Muscle layer of colon (tissue), 2 donors: Measurements from ENCODE around the gene NTF4.
"Not testable (repeated sequence)": the region's sequence is repeated elsewhere in the genome, so short reads cannot be mapped to it uniquely, and the experiment has no call there.

Source experiments
- H3K27ac ChIP-seq: one replicate; pipeline ENCODE4 v1.7.0; 2013; ENCODE audit warnings: low read depth, mild to moderate bottlenecking, low read length, moderate library complexity
- H3K27me3 ChIP-seq, 2 donors: one replicate each; pipeline ENCODE4 v1.7.0; 2013; ENCODE audit warnings: low read length in 2 of 2, mild to moderate bottlenecking in 2 of 2; ENCODE audit not compliant: insufficient read depth in 2 of 2, control insufficient read depth in 1 of 2
- H3K36me3 ChIP-seq: one replicate; pipeline ENCODE4 v1.7.0; 2013; ENCODE audit warnings: mild to moderate bottlenecking, low read length; ENCODE audit not compliant: insufficient read depth
- H3K4me1 ChIP-seq: one replicate; pipeline ENCODE4 v1.7.0; 2013; ENCODE audit warnings: mild to moderate bottlenecking, low read length; ENCODE audit not compliant: insufficient read depth
- H3K4me3 ChIP-seq, 2 donors: one replicate each; pipeline ENCODE4 v1.7.0; 2013; ENCODE audit warnings: low read length in 2 of 2, low read depth in 1 of 2, mild to moderate bottlenecking in 1 of 2, moderate library complexity in 1 of 2
- H3K9ac ChIP-seq: one replicate; pipeline ENCODE4 v1.7.0; 2013; ENCODE audit warnings: low read length
- H3K9me3 ChIP-seq: one replicate; pipeline ENCODE4 v1.7.0; 2013; ENCODE audit warnings: mild to moderate bottlenecking, low read length
- donor health status: abdominal sarcoma.
- donor health status: Adenocarcinoma of cecum.

The NTF4 gene

DNA sequence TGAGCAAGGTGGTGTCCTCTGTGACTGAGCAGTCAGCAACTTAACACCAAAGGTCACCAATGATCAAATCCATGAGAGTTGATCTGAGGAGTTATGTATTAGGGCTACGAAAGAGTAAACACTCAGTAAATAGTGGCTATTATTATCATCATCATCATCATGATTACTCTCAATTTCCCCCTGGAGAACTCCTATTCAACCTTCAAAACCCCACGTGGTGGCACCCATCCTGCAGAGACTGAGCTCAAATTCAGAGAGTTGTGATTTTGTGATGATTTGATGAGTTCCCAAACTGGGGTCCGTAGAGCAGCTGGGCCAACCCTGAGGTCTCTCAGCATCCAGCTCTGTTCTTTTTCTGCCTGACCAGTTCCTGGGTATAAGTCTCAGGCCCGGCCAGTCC lies 14.8 kb downstream of the NTF4 start:
- not testable (repeated sequence) for H3K9me3 ChIP-seq, H3K27me3 ChIP-seq, H3K9ac ChIP-seq, H3K36me3 ChIP-seq, H3K27ac ChIP-seq, H3K4me1 ChIP-seq, H3K4me3 ChIP-seq

GRCh38 chr19:49049011-49049410 lies 15.6 kb downstream of the NTF4 start, which contains the start of gene CGB8:
Gene CGB8, minus strand, starts transcription at chr19:49049111. Its CDS starts 372 bp downstream, at chr19:49048739.
- not testable (repeated sequence) for H3K27ac ChIP-seq, H3K4me3 ChIP-seq, H3K27me3 ChIP-seq, H3K36me3 ChIP-seq, H3K4me1 ChIP-seq, H3K9me3 ChIP-seq, H3K9ac ChIP-seq

DNA sequence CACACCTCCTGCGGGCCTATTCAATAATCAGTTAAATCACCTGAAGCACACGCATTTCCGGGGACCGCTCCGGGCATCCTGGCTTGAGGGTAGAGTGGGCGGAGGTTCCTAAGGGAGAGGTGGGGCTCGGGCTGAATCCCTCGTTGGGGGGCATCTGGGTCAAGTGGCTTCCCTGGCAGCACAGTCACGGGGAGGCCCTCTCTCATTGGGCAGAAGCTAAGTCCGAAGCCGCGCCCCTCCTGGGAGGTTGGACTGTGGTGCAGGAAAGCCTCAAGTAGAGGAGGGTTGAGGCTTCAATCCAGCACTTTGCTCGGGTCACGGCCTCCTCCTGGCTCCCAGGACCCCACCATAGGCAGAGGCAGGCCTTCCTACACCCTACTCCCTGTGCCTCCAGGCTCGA lies 21.1 kb downstream of the NTF4 start, which contains the start of gene CGB5:
TSS of gene CGB5 (plus strand) at position 301 of the 400 bp plus-strand sequence. CDS start 362 bp downstream, outside the sequence.
- not testable (repeated sequence) for H3K4me3 ChIP-seq, H3K27me3 ChIP-seq, H3K36me3 ChIP-seq, H3K9ac ChIP-seq, H3K9me3 ChIP-seq, H3K4me1 ChIP-seq, H3K27ac ChIP-seq

GRCh38 chr19:49042666-49043065 lies 22.0 kb downstream of the NTF4 start:
- H3K27me3 ChIP-seq, H3K9ac ChIP-seq, H3K9me3 ChIP-seq, H3K27ac ChIP-seq, H3K36me3 ChIP-seq, H3K4me1 ChIP-seq, H3K4me3 ChIP-seq: not testable (repeated sequence)

- no peak overlapping the region for H3K4me3 ChIP-seq
- H3K4me1 ChIP-seq, result no peaks in the 10 kb centered on the region
- no peaks in the 10 kb centered on the region for H3K27me3 ChIP-seq
- H3K36me3 ChIP-seq, result no peaks in the 10 kb centered on the region
- no peak overlapping the region for H3K9ac ChIP-seq
- no peaks in the 10 kb centered on the region for H3K9me3 ChIP-seq
- no peak overlapping the region for H3K27ac ChIP-seq
Observed at GRCh38 chr19:49042177-49042576, 22.4 kb downstream of the NTF4 start.

- not testable (repeated sequence) for H3K36me3 ChIP-seq, H3K27me3 ChIP-seq, H3K4me1 ChIP-seq, H3K9ac ChIP-seq, H3K4me3 ChIP-seq, H3K27ac ChIP-seq, H3K9me3 ChIP-seq
Observed at GRCh38 chr19:49039736-49040135, 24.9 kb downstream of the NTF4 start.

DNA sequence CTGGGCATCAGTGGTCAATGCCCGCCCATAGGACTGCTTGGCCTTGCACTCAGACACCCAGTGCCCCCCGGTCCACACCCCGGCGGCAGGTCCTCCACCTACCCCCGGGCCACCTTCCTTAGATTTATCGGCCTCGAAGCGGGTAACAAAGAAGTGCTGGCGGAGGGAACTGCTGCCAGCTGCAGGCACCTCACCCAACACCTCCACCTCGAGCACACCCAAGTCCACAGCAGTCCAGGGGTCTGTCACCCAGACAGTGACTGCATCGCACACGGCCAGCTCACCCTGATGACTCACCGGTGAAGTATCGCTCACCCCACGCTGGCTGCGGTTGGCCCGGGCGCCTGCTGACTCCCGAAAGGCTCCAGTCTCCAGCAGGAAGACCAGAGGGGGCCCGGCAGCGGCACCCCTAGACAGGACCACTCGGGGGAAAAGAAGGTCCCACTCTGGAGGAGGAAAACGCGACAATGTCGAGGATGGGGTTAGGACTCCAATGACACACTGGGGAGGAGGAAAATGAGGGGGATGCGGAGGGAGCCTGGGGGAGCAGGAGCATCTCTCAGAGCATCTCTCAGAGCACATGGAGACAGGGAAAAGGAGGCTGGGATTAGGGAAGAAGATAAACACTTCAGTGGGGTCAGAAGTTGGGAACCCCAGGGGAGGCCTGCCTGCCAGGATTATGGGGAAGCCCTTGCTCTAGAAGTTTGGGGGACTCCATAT lies 25.9 kb downstream of the NTF4 start:
- H3K4me3 ChIP-seq, H3K9me3 ChIP-seq, H3K9ac ChIP-seq, H3K27me3 ChIP-seq, H3K36me3 ChIP-seq, H3K4me1 ChIP-seq, H3K27ac ChIP-seq: not testable (repeated sequence)

DNA sequence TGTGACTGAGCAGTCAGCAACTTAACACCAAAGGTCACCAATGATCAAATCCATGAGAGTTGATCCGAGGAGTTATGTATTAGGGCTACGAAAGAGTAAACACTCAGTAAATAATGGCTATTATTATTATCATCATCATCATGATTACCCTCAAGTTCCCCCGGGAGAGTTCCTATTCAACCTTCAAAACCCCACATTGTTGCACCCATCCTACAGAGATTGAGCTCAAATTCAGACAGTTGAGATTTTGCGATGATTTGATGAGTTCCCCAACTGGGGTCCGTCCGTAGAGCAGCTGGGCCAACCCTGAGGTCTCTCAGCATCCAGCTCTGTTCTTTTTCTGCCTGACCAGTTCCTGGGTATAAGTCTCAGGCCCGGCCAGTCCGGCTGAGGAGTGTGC lies 26.5 kb downstream of the NTF4 start:
- H3K27ac ChIP-seq, H3K36me3 ChIP-seq, H3K4me1 ChIP-seq, H3K4me3 ChIP-seq, H3K9ac ChIP-seq, H3K9me3 ChIP-seq, H3K27me3 ChIP-seq: not testable (repeated sequence)

- H3K36me3 ChIP-seq, H3K27ac ChIP-seq, H3K9me3 ChIP-seq, H3K9ac ChIP-seq, H3K4me3 ChIP-seq, H3K27me3 ChIP-seq, H3K4me1 ChIP-seq: not testable (repeated sequence)
Observed at GRCh38 chr19:49036815-49037214, 27.8 kb downstream of the NTF4 start, which contains the start of gene CGB1. Gene CGB1, minus strand, starts transcription at chr19:49036895. Its CDS starts 184 bp downstream, at chr19:49036711.

DNA sequence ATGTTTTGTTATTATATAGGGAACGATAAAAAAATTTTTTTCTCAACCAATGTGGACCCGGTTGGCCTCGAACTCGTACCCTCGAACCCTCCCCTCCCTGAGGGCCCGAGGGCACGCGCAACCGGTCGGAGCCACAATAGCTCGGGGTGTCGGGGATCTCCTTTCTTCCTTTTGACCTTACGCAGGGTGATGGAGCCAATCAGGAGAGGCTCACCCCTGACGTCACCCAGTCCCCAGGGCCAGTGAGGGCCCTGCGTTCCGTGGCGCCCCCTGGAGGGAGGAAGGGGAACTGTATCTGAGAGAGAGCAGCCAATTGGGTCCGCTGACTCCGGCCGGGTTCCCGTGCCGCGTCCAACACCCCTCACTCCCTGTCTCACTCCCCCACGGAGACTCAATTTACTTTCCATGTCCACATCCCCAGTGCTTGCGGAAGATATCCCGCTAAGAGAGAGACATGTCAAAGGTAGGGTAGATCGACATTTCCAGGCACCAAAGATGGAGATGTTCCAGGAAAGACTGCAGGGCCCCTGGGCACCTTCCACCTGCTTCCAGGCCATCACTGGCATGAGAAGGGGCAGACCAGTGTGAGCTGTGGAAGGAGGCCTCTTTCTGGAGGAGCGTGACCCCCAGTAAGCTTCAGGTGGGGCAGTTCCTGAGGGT lies 32.8 kb downstream of the NTF4 start, which contains the start of gene CGB2:
TSS of gene CGB2 (plus strand) at position 249 of the 660 bp plus-strand sequence. CDS start at position 455, 206 bp downstream.
- H3K4me3 ChIP-seq, H3K9ac ChIP-seq, H3K9me3 ChIP-seq, H3K27ac ChIP-seq, H3K36me3 ChIP-seq, H3K4me1 ChIP-seq, H3K27me3 ChIP-seq: not testable (repeated sequence)

DNA sequence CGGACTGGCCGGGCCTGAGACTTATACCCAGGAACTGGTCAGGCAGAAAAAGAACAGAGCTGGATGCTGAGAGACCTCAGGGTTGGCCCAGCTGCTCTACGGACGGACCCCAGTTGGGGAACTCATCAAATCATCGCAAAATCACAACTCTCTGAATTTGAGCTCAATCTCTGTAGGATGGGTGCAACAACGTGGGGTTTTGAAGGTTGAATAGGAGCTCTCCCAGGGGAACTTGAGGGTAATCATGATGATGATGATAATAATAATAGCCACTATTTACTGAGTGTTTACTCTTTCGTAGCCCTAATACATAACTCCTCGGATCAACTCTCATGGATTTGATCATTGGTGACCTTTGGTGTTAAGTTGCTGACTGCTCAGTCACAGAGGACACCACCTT lies 34.3 kb downstream of the NTF4 start:
- not testable (repeated sequence) for H3K27ac ChIP-seq, H3K9me3 ChIP-seq, H3K9ac ChIP-seq, H3K36me3 ChIP-seq, H3K27me3 ChIP-seq, H3K4me1 ChIP-seq, H3K4me3 ChIP-seq

- not testable (repeated sequence) for H3K4me1 ChIP-seq, H3K4me3 ChIP-seq, H3K36me3 ChIP-seq, H3K9ac ChIP-seq, H3K27me3 ChIP-seq, H3K9me3 ChIP-seq, H3K27ac ChIP-seq
Observed at GRCh38 chr19:49029749-49030148, 34.9 kb downstream of the NTF4 start.
